HG02610 (cell line): ENCODE results near the gene AFTPH.

Source experiments
- ATAC-seq: cut with Tn5 transposase; IDR thresholded peaks from one replicate; pipeline ENCODE4 v1.9.1; 2021; ENCODE audit warnings: mild to moderate bottlenecking, moderate library complexity; ENCODE audit not compliant: unreplicated experiment

Gene AFTPH, protein sequence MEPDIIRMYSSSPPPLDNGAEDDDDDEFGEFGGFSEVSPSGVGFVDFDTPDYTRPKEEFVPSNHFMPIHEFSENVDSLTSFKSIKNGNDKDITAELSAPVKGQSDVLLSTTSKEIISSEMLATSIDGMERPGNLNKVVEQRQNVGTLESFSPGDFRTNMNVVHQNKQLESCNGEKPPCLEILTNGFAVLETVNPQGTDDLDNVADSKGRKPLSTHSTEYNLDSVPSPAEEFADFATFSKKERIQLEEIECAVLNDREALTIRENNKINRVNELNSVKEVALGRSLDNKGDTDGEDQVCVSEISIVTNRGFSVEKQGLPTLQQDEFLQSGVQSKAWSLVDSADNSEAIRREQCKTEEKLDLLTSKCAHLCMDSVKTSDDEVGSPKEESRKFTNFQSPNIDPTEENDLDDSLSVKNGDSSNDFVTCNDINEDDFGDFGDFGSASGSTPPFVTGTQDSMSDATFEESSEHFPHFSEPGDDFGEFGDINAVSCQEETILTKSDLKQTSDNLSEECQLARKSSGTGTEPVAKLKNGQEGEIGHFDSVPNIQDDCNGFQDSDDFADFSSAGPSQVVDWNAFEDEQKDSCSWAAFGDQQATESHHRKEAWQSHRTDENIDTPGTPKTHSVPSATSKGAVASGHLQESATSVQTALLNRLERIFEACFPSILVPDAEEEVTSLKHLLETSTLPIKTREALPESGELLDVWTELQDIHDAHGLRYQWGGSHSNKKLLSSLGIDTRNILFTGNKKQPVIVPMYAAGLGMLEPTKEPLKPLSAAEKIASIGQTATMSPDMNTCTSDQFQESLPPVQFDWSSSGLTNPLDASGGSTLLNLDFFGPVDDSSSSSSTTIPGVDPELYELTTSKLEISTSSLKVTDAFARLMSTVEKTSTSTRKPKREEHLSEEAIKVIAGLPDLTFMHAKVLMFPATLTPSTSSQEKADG

DNA sequence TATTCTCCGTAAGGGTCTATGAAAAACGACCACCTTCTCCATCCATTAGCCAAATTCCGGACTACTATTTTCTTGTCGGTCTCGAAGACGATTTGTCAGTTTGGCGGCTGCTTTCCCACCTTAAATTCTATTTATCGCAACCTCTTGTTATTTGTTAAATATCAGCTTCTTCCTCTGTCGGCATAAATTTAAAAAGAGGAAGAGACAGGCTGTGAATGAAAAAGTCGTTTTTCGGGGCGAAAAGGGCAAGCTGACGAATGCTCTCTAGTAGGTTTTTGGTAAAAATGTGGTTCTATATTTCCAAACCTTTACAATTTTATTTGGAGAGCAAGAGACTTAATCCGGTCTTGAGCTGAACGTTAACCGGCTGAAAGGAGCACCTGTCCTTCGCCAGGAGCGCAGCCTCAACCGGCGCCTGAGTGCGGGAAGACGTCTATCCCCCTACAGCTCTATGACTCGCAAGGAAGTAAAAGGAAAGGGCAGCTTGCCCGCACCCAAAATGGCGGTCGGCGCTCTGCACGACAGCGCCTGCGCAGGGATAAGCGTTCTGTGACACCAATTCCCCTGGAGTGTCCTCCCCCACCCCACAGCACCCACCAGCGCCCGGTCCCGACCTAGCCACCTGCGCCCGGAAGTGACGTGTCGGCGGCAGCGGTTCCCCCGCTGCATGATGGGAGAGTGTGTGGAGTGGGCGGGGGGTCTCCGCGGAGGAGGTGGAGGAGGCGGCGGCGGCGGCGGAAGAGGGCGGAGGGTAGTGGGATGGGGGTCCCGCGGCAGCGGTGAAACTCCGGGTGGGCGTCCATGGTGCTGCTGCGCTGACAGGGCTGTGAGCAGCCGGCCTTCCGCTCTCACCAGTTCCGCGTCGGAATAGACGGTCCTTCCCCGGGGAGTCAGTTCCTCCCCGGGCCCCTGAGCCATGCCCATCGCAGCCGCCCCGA, at the start of gene AFTPH:
TSS of gene AFTPH (plus strand) at position 663 of the 938 bp plus-strand sequence. CDS start 27,147 bp downstream, outside the sequence.
- ATAC-seq, result peak; percentile 85

DNA sequence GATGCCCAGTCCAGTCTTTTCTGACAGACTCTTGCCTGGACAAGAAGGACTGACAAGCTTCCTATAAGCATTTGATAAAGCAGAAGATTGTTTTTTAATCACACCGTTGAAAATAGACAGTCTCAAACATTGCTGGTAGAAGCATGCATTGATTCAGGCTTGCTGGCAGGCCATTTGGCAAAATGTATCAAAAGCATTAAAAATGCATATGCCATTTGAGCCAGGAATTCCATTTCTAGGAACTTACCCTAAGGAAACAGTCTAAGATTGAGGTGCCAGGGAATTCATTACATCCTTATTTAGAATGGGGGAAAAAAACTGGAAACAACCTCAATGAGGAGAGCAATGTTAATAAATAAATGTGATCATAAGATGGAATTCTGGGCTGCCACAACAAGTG, 49.5 kb upstream of the AFTPH start:
- no peak for ATAC-seq

DNA sequence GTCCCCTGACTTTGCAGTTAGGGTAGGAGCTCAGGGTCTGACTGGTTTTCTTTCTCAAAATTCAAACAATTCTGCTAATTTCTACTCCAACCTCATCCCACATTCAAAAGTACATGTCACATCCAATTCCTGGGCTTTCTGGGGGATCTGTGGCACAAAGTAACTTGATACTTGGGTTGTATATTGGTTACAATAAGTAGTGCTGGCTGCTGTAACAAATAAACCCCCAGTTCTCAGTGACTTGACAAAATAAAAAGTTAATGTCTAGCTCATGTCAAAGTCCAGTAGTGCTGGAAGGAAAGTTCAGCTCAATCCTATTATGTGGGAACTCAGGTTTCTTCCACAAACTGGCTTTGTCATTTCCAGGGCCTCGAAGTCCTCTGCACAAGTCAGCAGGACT, 47.1 kb upstream of the AFTPH start:
- no peak for ATAC-seq

DNA sequence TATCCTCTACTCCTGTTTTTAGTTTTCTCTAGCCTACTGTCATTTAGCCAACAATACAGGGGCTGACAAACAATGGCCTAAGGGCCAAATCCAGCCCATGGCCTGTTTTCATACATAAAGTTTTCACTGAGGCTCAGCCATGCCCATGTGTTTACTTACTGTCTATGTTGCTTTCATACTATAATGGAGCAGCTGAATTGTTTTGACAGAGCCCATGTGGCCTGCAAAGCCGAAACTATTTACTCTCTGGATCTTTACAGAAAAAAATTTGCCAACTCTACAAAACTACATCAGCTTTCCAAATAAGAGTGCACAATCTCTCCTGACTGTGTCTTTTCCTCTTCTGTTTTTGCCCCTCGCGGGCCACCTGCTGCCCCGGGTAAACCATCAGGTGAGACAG, 46.1 kb upstream of the AFTPH start:
- ATAC-seq, result no peak

DNA sequence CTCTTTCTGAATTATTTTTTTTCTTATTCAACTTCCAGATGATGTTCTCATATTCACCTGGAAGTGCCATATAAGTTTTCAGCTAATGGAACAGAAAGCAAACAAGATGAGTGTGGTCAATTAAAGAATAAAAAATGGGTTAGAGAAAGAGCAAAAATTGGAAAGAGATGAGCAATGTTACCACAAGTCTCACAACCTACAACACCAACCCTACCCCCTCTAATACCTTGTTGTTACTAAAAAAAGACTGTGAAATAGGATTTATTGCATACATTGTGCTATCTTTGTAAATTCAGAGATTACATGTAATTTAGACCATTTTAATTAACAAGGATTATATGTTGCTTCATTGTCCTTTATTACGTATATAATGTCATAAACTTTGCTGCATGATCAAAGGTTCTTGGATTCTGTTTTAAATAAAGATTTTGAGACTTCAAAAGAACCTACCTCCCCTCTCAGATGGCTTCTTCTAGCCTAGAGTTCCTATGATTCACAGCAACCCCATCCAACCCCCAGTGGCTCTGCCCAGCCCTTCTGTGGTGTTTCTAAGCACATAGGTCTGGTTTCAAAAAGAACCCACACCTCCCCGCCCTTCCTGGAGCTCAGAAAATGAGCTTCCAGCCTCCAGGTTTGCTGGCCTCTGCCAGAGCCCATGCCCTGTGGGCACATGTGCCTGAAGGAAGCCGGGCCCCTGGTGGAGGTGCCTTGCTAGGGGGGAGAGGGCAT, 45.5 kb upstream of the AFTPH start:
- ATAC-seq, result no peak

DNA sequence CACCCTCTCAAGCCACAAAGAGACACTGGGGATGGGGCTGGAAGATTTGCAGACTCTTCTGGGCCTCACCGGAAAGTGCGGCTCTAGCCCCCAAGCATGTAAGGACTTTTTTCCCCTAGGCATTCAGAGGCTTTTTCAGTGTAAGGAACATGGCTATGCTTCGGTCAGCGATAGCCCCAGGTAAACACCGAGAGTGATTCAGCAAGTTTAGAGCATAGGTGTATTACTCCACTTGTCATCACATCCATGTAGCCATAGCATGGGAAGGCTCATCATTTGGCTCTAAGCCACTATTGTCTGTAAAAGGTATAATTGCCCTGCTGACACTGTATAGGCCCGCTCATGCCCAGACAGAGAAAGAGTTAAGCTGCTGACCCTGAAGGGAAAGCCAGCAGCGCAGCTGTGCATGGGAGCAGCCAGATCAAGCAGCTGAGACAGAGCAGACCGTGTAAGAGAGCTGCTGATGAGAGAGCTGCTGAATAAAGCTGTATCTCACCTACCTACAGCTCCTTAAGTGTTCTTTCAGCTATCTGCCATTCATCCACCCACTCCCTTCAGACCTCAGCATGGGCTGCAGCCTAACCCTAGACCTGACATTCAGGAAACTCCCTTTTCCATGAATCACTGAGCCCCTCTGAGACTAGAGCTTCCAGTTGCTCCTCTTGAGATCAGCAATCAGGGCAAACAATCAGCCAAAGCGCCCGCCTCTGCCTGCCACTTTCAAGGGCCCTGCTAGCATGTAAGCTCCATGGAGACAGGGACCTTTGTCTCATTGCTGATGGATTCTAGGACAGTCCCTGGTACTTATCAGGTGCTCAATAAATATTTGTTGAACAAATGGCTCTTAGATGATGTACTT, 44.6 kb upstream of the AFTPH start:
- no peak for ATAC-seq

DNA sequence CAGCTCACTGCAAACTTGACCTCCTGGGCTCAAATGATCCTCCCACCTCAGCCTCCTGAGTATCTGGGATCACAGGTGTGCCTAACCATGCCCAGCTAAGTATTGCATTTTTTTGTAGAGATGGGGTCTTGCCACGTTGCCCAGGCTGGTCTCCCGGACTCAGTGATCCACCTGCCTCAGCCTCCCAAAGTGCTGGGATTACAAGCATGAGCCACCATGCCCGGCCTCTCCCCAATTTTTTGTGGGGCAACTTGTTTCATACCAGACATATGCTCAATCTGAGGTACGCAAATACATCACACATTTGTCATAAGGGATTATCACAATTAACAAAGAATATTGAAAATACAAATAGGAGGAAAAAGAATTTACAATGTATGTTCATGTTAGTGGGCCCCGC, 42.5 kb upstream of the AFTPH start:
- no peak for ATAC-seq

DNA sequence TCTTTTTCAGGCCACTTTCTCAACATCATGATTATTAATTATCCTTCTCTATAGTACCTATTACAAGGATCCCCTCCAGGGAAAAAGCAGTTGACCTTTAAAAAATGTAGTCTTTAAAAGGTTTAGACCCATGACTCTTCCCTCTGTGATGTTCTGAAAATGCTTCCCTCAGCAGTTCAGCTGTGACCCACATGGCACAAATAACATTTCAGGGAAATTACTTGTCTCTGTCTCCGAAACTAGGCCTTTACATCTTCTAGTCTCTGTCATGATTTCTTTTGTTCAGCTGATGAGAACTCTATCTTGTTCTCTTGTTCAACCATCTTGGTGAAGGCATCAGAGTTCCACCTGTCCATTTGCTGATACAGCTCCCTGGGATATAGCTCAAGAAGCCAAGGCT, 41.9 kb upstream of the AFTPH start:
- ATAC-seq, result no peak

DNA sequence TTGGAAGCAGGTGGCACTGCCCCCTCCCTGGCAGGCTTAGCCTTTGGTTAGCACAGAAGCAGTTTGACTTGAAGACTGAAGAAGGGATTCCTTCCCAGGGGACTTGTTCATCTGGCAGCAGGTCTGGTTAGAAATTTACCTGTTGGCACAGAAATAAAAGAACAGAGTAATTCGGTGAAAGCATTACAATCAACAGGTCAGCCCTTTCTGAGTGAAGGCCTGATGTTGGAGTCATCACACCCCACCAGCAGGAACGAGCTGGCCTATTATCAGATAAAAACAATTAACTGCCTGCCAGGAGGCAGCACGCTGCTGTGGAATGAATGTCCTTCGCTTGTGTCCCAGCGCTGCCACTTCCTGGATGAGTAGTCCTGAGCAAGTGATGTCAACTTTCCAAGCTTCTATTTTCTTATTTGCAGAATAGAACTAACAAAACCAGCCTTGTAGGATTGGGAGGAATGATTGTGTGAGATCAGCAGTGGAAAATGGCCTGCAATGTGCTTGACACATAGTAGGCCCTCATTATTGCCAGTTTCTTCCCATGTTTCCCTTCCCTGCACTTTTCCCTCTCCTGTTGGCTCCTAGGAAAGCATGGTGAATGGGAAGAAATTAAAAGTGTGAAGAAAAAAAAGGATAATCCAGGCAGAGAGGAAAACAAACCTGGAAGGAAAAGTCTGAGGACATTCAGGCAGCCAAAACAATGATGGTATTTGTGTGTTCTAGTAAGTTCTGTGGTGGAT, 41.2 kb upstream of the AFTPH start:
- ATAC-seq, result no peak

DNA sequence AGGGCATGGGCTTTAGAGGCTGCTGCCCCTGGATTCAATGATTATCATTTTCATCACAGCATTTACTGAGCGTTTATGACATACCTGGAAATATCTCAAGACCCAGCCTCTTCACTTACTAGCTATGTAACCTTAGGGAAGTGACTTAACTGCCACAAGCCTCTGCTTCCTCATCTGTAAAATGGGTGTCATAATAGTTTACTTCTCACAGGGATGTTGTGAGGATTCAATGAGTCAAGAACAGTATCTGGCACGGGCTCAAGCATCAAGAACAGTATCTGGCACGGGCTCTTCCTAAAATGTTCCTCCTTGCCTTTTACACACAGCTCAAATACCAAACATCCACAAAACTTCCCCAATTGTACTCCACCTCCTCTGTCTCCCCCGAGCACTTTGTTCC, 38.8 kb upstream of the AFTPH start:
- ATAC-seq, result no peak

DNA sequence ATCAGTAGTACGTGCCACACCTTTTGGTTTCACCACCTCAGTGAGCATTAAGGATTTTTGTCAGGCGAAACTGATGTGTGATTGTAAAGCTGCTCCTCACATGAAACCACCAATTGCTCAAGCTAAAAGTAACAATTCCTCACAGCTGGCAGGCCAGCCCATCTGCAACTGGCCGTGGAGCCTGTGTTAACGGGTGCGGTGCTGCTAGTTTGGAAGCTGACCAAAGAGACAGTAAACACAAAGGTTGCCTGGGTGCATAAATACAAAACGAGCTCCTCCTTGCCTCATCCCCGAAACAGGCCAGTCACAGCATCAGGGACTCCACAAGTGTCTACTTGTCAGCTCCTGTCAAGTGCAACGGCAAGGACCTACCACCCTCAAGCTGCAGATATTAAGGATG, 38.2 kb upstream of the AFTPH start:
- ATAC-seq, result no peak

DNA sequence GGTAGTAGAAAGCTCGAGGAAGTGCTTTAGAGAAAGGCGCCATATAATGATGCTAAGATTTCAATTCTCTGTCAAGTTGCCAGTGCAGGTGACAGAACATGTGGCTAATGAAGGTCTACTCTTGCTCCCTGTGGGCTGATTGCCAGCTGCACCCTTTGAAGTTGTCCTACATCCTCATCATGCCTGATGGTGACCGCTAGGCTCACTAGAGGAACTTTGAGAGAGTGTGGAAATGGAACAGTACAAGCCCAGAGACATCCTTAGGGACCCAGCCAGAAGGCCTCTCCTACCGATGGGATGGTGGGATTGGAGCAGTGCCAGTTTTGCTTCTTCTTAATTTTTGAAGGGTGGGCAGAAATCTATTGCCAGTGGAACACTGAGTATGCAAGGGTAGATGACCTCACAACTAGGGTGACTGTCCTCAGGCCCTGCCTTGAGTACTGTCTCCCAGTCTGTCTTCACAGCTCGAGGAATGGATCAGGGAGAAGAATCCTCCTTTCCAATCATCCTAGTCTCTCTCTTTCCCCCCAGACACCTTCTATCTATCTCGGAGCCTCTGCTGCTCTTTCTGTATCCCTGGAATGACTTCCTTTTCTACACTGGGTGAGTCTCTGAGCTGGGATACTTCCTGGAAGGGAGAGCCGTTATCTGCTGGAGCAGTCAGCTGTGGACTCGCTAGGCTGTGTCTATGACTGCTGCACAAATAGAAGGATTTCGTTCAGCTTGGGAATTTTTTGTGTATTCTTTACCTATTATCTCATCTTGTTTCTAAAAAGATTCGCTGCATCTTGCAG, 36.7 kb upstream of the AFTPH start:
- ATAC-seq, result no peak

DNA sequence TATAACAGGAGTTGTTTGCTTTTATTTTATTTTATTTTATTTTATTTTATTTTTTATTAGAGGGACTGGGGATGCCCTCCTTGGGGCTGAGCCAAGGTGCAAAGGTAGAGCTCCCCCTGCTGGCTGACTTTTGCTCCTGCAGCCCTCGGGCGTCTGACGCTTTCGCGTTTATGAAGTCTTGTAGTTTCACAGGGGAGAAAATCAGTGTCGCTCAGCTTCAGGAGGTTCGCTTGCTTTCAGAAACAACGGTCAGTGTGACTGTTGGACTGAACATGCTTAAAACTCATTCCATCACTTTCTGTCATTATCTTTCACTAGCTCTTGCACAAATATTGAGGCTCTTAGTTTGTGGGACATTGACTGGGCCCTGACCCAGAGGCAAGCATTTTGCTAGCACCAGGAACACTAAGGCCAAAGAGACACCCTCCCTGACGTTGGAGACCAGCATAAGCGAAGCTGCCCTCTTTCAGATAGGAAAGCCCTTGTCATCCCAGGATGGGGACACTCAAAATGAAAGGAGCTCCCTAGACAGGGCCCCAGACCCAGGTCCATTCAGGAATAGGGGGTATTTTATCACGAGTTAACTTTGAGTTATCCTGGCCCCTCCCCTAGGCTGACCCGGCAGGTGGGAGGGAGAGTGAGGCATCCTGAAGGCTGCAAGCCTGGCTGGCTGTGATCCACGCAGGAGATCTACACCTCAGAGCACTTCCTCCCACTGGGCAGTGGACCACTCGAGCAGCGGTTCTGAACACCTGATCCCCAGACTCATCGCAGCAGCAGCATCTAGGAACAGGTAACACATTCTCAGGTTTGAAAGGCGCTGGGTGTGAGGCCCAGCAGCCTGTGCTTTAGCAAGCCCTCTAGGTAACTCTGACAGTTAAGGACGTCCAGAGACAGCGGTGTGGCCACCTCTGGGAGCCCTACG, 35.8 kb upstream of the AFTPH start:
- peak; percentile 61 for ATAC-seq

DNA sequence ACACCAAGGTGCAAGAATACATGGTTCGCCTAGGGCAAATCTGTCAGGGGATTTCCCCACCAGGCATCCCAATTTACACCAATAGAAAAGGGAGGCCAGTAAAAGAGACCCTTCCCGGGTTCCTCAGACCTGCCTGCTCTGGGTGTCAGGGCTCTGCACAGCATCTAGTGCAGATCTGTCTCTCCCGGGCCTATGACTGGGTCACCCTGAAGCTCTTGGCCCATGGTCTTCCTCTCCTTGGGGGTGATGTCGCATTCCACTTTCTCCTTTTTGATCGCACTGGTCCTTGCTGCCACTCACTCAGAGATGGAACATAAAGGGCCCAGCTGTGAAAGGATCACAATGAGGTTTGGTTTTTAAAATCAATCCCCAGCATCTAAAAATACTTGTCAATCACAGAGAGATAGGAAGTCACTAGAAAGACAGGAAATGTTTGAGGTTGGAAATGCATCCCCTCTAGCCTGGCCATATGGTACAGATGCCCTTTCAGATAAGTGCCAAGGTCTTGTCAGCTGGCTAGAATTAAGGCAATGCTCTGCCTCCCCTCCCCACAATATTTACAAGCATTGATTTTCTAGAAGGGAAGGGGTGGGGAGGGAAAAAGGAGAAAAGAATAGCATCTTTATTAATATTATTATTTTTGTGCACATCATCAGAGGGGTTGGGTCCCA, 34.9 kb upstream of the AFTPH start:
- no peak for ATAC-seq

DNA sequence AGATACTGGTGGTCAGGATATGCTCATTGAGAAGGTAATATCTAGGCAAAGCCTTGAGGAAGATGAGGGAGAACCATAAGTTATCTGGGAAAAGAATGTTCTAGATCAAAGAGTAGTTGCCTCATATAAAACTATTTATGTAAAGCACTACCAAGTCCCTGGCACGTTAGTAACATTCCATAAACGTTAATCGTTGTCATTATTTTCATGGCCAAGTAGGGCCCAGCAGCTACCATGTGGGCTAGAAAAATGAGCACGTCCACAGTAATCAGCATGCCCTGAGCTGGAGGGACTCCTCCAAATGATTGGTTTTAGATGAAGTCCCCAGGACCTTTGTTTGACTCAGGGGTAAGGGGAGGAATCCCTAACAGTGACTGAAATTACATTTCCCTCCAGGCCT, 32.7 kb upstream of the AFTPH start:
- no peak for ATAC-seq

DNA sequence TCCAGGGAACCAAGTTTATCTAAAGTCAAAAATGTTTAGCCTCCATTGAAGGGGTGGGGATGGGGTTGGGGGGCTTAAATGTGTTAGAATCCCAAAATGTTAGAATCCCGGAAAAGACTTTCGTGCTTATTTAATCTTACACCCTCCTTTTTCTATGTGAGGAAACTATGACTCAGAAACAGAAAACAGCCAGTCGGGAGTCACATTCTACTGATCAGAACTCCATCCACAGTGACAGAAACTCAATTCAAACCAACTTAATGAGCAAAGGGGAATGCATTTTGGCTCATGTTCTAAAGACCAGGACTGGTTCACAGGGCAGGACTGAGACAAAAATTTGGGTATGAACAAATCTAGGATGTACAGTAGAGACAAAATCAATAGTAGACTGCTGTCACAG, 31.9 kb upstream of the AFTPH start:
- ATAC-seq, result no peak
